ENCODE data around the gene MAMLD1.

- TF ChIP-seq, protein P1, sequence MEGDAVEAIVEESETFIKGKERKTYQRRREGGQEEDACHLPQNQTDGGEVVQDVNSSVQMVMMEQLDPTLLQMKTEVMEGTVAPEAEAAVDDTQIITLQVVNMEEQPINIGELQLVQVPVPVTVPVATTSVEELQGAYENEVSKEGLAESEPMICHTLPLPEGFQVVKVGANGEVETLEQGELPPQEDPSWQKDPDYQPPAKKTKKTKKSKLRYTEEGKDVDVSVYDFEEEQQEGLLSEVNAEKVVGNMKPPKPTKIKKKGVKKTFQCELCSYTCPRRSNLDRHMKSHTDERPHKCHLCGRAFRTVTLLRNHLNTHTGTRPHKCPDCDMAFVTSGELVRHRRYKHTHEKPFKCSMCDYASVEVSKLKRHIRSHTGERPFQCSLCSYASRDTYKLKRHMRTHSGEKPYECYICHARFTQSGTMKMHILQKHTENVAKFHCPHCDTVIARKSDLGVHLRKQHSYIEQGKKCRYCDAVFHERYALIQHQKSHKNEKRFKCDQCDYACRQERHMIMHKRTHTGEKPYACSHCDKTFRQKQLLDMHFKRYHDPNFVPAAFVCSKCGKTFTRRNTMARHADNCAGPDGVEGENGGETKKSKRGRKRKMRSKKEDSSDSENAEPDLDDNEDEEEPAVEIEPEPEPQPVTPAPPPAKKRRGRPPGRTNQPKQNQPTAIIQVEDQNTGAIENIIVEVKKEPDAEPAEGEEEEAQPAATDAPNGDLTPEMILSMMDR (IDR thresholded peaks at IDR 0.05 in 2 of 3, conservative IDR thresholded peaks at IDR 0.05 in 1 of 3; ENCODE audit: insufficient read depth in 2 of 3, low read depth in 1 of 3, low read length in 3 of 3), result no peak
- no peak for TF ChIP-seq E2F5 (CRISPR knock-in tag; IDR thresholded peaks at IDR 0.05)
- TF ChIP-seq RHOXF2B (CRISPR knock-in tag; conservative IDR thresholded peaks at IDR 0.05), result no peak
- TF ChIP-seq, protein P2, sequence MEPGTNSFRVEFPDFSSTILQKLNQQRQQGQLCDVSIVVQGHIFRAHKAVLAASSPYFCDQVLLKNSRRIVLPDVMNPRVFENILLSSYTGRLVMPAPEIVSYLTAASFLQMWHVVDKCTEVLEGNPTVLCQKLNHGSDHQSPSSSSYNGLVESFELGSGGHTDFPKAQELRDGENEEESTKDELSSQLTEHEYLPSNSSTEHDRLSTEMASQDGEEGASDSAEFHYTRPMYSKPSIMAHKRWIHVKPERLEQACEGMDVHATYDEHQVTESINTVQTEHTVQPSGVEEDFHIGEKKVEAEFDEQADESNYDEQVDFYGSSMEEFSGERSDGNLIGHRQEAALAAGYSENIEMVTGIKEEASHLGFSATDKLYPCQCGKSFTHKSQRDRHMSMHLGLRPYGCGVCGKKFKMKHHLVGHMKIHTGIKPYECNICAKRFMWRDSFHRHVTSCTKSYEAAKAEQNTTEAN (CRISPR knock-in tag; IDR thresholded peaks at IDR 0.05), result no peak
- no peak for TF ChIP-seq MAX (CRISPR knock-in tag; IDR thresholded peaks at IDR 0.05)
- no peak for TF ChIP-seq TEAD1 (CRISPR knock-in tag; IDR thresholded peaks at IDR 0.05)
- no peak for TF ChIP-seq ZNF274 (IDR thresholded peaks at IDR 0.05; ENCODE audit: borderline replicate concordance, low read depth, low read length)
- TF ChIP-seq TEAD4 (IDR thresholded peaks at IDR 0.05; ENCODE audit: low read length), result no peak
- TF ChIP-seq TEAD4 (CRISPR knock-in tag; IDR thresholded peaks at IDR 0.05; ENCODE audit: borderline replicate concordance), result no peak
- no peak for TF ChIP-seq TARDBP (IDR thresholded peaks at IDR 0.05)
- TF ChIP-seq, protein P3, sequence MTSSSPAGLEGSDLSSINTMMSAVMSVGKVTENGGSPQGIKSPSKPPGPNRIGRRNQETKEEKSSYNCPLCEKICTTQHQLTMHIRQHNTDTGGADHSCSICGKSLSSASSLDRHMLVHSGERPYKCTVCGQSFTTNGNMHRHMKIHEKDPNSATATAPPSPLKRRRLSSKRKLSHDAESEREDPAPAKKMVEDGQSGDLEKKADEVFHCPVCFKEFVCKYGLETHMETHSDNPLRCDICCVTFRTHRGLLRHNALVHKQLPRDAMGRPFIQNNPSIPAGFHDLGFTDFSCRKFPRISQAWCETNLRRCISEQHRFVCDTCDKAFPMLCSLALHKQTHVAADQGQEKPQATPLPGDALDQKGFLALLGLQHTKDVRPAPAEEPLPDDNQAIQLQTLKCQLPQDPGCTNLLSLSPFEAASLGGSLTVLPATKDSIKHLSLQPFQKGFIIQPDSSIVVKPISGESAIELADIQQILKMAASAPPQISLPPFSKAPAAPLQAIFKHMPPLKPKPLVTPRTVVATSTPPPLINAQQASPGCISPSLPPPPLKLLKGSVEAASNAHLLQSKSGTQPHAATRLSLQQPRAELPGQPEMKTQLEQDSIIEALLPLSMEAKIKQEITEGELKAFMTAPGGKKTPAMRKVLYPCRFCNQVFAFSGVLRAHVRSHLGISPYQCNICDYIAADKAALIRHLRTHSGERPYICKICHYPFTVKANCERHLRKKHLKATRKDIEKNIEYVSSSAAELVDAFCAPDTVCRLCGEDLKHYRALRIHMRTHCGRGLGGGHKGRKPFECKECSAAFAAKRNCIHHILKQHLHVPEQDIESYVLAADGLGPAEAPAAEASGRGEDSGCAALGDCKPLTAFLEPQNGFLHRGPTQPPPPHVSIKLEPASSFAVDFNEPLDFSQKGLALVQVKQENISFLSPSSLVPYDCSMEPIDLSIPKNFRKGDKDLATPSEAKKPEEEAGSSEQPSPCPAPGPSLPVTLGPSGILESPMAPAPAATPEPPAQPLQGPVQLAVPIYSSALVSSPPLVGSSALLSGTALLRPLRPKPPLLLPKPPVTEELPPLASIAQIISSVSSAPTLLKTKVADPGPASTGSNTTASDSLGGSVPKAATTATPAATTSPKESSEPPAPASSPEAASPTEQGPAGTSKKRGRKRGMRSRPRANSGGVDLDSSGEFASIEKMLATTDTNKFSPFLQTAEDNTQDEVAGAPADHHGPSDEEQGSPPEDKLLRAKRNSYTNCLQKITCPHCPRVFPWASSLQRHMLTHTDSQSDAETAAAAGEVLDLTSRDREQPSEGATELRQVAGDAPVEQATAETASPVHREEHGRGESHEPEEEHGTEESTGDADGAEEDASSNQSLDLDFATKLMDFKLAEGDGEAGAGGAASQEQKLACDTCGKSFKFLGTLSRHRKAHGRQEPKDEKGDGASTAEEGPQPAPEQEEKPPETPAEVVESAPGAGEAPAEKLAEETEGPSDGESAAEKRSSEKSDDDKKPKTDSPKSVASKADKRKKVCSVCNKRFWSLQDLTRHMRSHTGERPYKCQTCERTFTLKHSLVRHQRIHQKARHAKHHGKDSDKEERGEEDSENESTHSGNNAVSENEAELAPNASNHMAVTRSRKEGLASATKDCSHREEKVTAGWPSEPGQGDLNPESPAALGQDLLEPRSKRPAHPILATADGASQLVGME (CRISPR knock-in tag; IDR thresholded peaks at IDR 0.05), result no peak
- TF ChIP-seq RBM22 (IDR thresholded peaks at IDR 0.05; ENCODE audit: low read depth, low read length, poor library complexity, severe bottlenecking), result no peak
These were observed 4.5 kb upstream of the MAMLD1 start for GRCh38 chrX:150358651-150359050.

All from K562 (cell line).